ENCODE data around the gene TMEM120B.
"Not testable (repeated sequence)": the region's sequence is repeated elsewhere in the genome, so short reads cannot be mapped to it uniquely, and the experiment has no call there.

The TMEM120B gene

DNA sequence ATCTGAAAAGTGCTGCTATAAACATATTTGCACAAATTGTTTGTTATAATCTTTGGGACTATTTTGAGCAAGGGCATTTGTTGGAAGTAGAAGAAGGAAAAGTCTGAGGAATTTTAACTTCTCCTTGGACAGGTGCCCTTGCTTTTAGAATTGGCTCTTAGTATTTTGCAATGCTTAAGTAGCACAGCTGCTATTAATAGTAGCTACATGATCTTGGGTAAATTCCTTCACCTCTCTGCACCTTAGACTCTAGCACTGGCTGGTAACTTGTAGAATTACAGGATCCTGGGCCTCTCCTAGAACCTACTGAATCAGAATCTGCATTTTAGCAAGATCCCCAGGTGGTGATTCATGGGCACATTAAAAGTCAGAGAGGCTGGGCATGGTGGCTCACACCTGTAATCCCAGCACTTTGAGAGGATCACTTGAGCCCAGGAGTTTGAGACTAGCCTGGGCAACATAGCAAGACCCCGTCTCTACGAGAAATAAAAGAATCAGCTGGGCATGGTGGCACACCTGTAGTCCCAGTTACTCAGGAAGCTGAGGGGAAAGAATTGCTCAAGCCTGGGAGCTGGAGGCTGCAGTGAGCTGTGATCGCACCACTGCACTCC lies 10.8 kb upstream of the TMEM120B start:
- Histone ChIP-seq H3K4me3 (ENCODE audit: low read depth in 1 of 2, low read length in 2 of 2) (no peak overlapping the region), H3K9ac (ENCODE audit: low read depth, low read length) (no peak overlapping the region), H3K4me2 (ENCODE audit: insufficient read depth, low read length) (no peak overlapping the region), H4K20me1 (ENCODE audit: insufficient read depth, low read length) (no peaks in the 10 kb centered on the region), H3K36me3 (ENCODE audit: insufficient read depth, low read length) (no peaks in the 10 kb centered on the region), H3K4me1 (ENCODE audit: insufficient read depth, low read length) (peaks cover 7% of the 10 kb centered on the region), H2AFZ (ENCODE audit: low read depth, low read length) (no peak overlapping the region), H3K79me2 (ENCODE audit: insufficient read depth, low read length) (no peaks in the 10 kb centered on the region), H3K27ac (ENCODE audit: low read length) (no peak overlapping the region), H3K27me3 (ENCODE audit: insufficient read depth, low read length, poor library complexity) (no peaks in the 10 kb centered on the region), H3K9me3 (ENCODE audit: insufficient read depth, low read length, severe bottlenecking) (no peaks in the 10 kb centered on the region)
- no peak for TF ChIP-seq EZH2 (IDR thresholded peaks at IDR 0.05; ENCODE audit: borderline replicate concordance, low read depth, low read length, severe bottlenecking)
- TF ChIP-seq, protein P1, sequence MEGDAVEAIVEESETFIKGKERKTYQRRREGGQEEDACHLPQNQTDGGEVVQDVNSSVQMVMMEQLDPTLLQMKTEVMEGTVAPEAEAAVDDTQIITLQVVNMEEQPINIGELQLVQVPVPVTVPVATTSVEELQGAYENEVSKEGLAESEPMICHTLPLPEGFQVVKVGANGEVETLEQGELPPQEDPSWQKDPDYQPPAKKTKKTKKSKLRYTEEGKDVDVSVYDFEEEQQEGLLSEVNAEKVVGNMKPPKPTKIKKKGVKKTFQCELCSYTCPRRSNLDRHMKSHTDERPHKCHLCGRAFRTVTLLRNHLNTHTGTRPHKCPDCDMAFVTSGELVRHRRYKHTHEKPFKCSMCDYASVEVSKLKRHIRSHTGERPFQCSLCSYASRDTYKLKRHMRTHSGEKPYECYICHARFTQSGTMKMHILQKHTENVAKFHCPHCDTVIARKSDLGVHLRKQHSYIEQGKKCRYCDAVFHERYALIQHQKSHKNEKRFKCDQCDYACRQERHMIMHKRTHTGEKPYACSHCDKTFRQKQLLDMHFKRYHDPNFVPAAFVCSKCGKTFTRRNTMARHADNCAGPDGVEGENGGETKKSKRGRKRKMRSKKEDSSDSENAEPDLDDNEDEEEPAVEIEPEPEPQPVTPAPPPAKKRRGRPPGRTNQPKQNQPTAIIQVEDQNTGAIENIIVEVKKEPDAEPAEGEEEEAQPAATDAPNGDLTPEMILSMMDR (IDR thresholded peaks at IDR 0.05; ENCODE audit: borderline replicate concordance, extremely low read depth, low read length, poor library complexity, severe bottlenecking), result no peak
- no peak for DNase-seq
- ATAC-seq (ENCODE audit: insufficient read depth, low read depth), result no peak

DNA sequence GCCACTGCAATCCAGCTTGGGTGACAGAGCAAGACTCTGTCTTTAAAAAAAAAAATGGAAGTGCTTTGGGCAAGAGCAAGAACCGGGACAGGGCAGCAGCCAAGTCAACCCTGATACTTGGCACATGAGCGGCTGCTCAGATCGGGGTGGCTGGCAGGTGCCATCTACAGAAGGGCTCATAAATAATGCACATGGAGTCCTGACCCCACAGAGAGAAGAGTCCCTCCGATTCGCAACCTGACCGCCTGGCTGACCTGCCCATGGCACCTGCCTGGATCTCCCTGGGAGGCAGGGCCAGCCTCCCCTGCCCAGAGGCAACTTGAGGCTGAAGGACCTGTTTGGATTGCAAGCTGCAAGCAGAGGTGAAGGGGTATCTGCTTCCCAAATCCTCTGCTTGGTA lies 9.6 kb upstream of the TMEM120B start:
- Histone ChIP-seq H3K9ac (ENCODE audit: low read depth, low read length) (no peak overlapping the region), H3K9me3 (ENCODE audit: insufficient read depth, low read length, severe bottlenecking) (no peaks in the 10 kb centered on the region), H3K36me3 (ENCODE audit: insufficient read depth, low read length) (no peaks in the 10 kb centered on the region), H3K4me2 (ENCODE audit: insufficient read depth, low read length) (no peak overlapping the region), H4K20me1 (ENCODE audit: insufficient read depth, low read length) (no peaks in the 10 kb centered on the region), H3K27me3 (ENCODE audit: insufficient read depth, low read length, poor library complexity) (no peaks in the 10 kb centered on the region), H3K4me3 (ENCODE audit: low read depth in 1 of 2, low read length in 2 of 2) (no peak overlapping the region), H3K4me1 (ENCODE audit: insufficient read depth, low read length) (no peaks in the 10 kb centered on the region), H2AFZ (ENCODE audit: low read depth, low read length) (no peak overlapping the region), H3K79me2 (ENCODE audit: insufficient read depth, low read length) (no peaks in the 10 kb centered on the region), H3K27ac (ENCODE audit: low read length) (no peak overlapping the region)
- TF ChIP-seq EZH2 (IDR thresholded peaks at IDR 0.05; ENCODE audit: borderline replicate concordance, low read depth, low read length, severe bottlenecking), result no peak
- no peak for ATAC-seq (ENCODE audit: insufficient read depth, low read depth)
- no peak for DNase-seq

GRCh38 chr12:121705514-121705913 lies 7.0 kb upstream of the TMEM120B start:
- Histone ChIP-seq H3K4me3 (ENCODE audit: low read depth in 1 of 2, low read length in 2 of 2) (no peak overlapping the region), H3K79me2 (ENCODE audit: insufficient read depth, low read length) (no peaks in the 10 kb centered on the region), H3K9ac (ENCODE audit: low read depth, low read length) (no peak overlapping the region), H3K36me3 (ENCODE audit: insufficient read depth, low read length) (no peaks in the 10 kb centered on the region), H2AFZ (ENCODE audit: low read depth, low read length) (no peak overlapping the region), H3K4me2 (ENCODE audit: insufficient read depth, low read length) (no peak overlapping the region), H3K4me1 (ENCODE audit: insufficient read depth, low read length) (no peaks in the 10 kb centered on the region), H3K27me3 (ENCODE audit: insufficient read depth, low read length, poor library complexity) (no peaks in the 10 kb centered on the region), H3K27ac (ENCODE audit: low read length) (no peak overlapping the region), H3K9me3 (ENCODE audit: insufficient read depth, low read length, severe bottlenecking) (no peaks in the 10 kb centered on the region), H4K20me1 (ENCODE audit: insufficient read depth, low read length) (no peaks in the 10 kb centered on the region)
- no peak for TF ChIP-seq EZH2 (IDR thresholded peaks at IDR 0.05; ENCODE audit: borderline replicate concordance, low read depth, low read length, severe bottlenecking)
- TF ChIP-seq, protein P1 (IDR thresholded peaks at IDR 0.05; ENCODE audit: borderline replicate concordance, extremely low read depth, low read length, poor library complexity, severe bottlenecking), result no peak
- ATAC-seq (ENCODE audit: insufficient read depth, low read depth) (no peak), DNase-seq (no peak)

- Histone ChIP-seq H2AFZ (ENCODE audit: low read depth, low read length) (no peak overlapping the region), H3K4me2 (ENCODE audit: insufficient read depth, low read length) (no peak overlapping the region), H3K27ac (ENCODE audit: low read length) (no peak overlapping the region)
Observed at GRCh38 chr12:121708313-121709063, 4.1 kb upstream of the TMEM120B start.

DNA sequence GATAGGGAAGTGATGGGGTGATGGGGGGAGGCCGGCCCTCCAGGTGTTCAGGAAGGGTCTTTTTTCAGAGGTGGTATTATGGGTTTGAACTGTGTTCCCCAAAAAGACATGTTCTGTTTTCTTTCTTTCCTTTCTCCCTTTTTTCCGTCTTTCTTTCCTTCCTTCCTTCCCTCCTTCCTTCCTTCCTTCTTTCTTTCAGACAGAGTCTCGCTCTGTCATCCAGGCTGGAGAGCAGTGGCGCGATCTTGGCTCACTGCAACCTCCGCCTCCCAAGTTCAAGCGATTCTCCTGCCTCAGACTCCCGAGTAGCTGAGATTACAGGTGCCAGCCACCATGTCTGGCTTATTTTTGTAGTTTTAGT lies 3.5 kb upstream of the TMEM120B start:
- peaks cover 10% of the 10 kb centered on the region for H3K79me2 ChIP-seq (ENCODE audit: insufficient read depth, low read length)
- H3K4me1 ChIP-seq (ENCODE audit: insufficient read depth, low read length), result peaks cover 25% of the 10 kb centered on the region
- not testable (repeated sequence) for H3K9me3 ChIP-seq (ENCODE audit: insufficient read depth, low read length, severe bottlenecking); H3K4me2 ChIP-seq (ENCODE audit: insufficient read depth, low read length); H3K9ac ChIP-seq (ENCODE audit: low read depth, low read length); H3K27me3 ChIP-seq (ENCODE audit: insufficient read depth, low read length, poor library complexity); DNase-seq; H3K4me3 ChIP-seq (ENCODE audit: low read depth in 1 of 2, low read length in 2 of 2); H4K20me1 ChIP-seq (ENCODE audit: insufficient read depth, low read length); H3K27ac ChIP-seq (ENCODE audit: low read length); ATAC-seq (ENCODE audit: insufficient read depth, low read depth); H3K36me3 ChIP-seq (ENCODE audit: insufficient read depth, low read length); H2AFZ ChIP-seq (ENCODE audit: low read depth, low read length)

More at GRCh38 chr12:121708313-121709063, 4.1 kb upstream of the TMEM120B start:
- no peaks in the 10 kb centered on the region for H4K20me1 ChIP-seq (ENCODE audit: insufficient read depth, low read length)
- no peaks in the 10 kb centered on the region for H3K9me3 ChIP-seq (ENCODE audit: insufficient read depth, low read length, severe bottlenecking)
- no peak for DNase-seq
- TF ChIP-seq, protein P1 (IDR thresholded peaks at IDR 0.05; ENCODE audit: borderline replicate concordance, extremely low read depth, low read length, poor library complexity, severe bottlenecking), result no peak
- no peak for TF ChIP-seq EZH2 (IDR thresholded peaks at IDR 0.05; ENCODE audit: borderline replicate concordance, low read depth, low read length, severe bottlenecking)
- H3K4me1 ChIP-seq (ENCODE audit: insufficient read depth, low read length), result peaks cover 20% of the 10 kb centered on the region
- H3K9ac ChIP-seq (ENCODE audit: low read depth, low read length), result no peak overlapping the region
- H3K27me3 ChIP-seq (ENCODE audit: insufficient read depth, low read length, poor library complexity), result no peaks in the 10 kb centered on the region
- peaks cover 8% of the 10 kb centered on the region for H3K79me2 ChIP-seq (ENCODE audit: insufficient read depth, low read length)
- ATAC-seq (ENCODE audit: insufficient read depth, low read depth), result no peak
- H3K4me3 ChIP-seq (ENCODE audit: low read depth in 1 of 2, low read length in 2 of 2), result no peak overlapping the region
- no peaks in the 10 kb centered on the region for H3K36me3 ChIP-seq (ENCODE audit: insufficient read depth, low read length)

Measured in DND-41 (cell line).